HTERT RPE-1 (cell line): Measurements from ENCODE around the gene SNRNP27.
"Not testable (repeated sequence)": the region's sequence is repeated elsewhere in the genome, so short reads cannot be mapped to it uniquely, and the experiment has no call there.

Source experiments
- in situ Hi-C: fragments of 300-500 bp; cut with MboI; formaldehyde crosslinking; loops from 4 replicates; pipeline ENCODE4 v1.14.3; 2020; ENCODE audit warnings: low sequenced_read_pairs

The SNRNP27 gene

DNA sequence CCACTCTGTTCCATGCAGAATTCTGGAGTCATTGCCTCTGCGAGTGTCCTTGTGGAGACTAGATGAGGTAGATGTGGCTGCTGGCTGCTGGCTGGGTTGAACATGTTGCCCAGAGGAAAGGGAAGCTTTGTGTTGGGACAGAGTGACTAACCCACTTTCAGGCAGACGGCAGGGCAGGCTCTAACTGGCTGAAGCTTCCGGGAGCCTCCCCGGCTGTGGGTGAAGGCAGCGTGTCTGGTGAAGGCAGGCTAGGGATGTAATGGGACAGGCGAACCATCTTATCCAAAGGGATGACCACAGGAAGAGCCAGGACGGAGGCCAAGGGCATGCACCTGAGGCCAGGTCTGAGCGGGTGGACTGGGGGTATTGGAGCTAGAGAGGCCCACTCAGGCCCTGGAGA, 51.7 kb downstream of the SNRNP27 start:
- in situ Hi-C loops = no loop called here

DNA sequence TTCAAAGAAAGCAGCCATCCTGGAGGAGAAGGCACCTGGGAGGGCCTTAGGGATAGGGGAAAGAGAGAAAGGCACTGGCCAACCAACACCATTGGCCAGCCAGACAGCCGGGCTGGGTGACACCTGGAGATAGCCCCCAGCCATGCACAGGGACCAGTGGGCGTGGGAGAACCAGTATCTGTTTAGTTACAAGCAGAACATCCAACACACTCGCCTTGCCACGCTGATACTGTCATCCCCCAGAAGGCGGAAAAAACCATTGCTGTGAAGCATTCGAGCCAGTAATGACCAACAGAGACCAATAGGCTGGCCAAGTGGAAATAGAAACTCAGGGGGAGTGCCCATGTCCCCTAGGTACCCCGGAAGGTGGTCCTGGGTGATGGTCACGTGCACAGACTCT, 52.2 kb downstream of the SNRNP27 start:
- in situ Hi-C loops = no loop called here

GRCh38 chr2:69946351-69947324, 52.9 kb downstream of the SNRNP27 start:
- in situ Hi-C loops = no loop called here

- in situ Hi-C loops = no loop called here
These were observed 53.7 kb downstream of the SNRNP27 start for GRCh38 chr2:69947325-69947931.

DNA sequence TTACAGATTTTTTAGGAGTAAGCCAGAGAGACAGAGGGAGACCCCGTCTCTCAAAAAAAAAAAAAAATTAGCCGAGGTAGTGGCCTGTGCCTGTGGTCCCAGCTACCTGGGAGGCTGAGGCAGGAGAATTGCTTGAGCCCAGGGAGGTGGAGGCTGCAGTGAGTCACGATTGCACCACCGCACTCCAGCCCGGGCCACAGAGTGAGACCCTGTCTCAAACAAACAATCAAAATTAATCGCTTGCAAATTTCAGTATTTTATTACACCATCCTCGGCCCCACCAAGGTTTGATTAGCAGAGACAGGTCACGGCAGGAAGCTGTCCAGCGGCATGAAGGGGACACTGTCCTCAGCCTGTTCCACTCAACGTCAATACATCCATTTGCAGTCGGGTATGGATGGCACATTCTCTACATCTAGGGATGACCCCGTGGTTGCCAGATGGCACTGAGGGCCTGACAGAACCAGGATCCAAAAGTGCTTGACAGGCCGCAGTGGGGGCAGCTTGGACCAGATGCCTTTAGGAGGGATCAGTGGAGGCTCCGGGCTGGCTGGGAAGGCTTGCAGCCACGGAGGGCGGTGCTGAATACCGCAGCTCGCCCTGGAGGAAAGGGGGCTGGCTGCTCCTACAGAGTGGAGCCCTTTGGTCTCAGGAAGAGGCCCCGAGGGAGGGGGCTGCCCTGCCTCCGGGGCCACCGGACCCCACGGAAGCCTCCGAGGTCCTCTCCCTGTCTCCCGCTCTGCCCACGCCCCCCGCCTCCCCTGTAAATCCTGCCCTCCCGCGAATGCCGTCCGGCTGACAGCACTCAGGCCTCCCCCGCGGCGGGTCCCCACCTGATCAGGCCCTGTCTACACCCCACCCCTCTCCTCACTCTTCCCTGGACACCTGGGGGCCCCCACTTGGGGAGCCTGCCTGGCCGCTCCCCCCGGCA, 54.5 kb downstream of the SNRNP27 start:
- in situ Hi-C loops = no loop called here

DNA sequence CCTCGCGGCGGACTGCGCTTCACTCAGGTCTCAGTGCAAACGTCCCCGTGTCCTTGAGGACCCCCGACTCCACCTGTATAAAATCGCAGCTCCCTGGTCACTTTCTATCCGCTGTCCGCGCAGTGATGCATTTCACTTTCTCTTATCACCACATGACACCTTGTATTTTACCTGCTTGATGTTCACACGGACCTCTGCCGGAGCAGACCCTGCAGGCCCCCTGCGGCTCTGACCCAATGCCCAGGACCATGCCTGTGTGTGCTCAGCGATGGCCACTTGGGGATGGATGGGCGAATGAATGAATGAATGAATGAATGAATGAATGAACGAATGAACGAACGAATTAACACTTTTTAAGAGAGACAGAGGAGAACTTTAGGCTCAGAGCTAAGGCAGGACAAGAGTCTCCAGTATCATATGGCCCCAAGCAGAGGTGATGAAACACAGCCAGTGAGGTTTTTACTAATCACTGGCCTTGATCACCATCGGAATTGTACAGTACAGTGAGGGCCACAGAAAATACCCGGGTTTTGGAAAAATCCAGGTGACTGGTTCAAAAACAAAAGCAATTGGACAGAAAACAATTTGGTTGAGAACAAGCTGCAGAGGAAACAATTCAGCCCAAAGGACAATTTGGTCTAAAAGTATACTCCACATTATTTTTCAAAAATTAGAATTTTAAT, 55.3 kb downstream of the SNRNP27 start:
- in situ Hi-C loops = no loop called here

- in situ Hi-C loops = no loop called here
These were observed 56.5 kb downstream of the SNRNP27 start for GRCh38 chr2:69950241-69950640.

DNA sequence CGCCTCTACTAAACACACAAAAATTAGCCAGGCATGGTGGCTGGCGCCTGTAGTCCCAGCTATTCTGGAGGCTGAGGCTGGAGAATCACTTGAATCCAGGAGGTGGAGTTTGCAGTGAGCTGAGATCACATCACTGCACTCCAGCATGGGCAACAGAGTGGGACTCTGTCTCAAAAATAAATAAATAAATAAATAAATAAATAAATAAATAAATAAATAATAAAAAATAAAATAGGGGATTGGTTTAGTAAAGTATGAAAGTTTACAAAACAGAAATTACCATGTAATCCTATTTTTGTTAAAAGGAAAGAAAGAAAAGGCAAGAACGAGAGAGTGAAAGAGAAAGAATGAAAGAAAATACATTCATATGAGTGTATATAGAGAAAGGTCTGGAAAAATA, 56.9 kb downstream of the SNRNP27 start:
- in situ Hi-C loops = not testable (repeated sequence)

DNA sequence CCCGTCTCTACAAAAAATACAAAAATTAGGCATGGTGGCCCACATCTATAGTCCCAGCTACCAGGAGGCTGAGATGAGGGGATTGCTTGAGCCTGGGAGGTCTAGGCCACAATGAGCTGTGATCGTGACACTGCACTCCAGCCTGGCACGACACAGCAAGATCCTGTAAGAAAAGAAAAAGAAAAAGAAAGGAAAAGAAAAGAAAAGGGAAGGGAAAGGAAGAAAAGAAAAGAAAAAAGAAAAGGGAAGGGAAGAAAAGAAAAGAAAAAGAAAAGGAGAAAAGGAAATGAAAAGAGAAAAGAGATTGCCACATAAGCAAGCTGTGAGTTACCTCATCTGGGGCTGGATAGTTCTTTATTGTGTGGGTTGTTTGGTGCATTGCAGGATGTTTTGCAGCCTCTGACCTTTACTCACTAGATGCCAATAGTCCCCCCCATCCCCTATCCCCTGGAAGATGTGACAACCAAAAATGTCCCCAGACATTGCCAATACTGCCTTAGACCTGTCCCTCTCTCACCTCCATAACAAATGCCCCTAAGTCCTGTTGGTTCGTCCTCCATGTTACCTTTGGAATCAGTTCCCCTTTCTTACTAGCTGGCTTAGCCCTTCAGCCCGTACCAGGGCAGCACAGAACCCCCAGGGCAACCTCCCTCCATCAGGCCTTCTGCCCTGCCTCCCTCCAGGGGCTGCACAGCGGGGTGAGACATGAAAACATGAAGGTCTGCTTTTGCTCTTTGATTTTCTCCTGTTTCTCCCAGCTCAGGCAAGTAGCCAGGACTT, 58.8 kb downstream of the SNRNP27 start:
- in situ Hi-C loops = no loop called here

- in situ Hi-C loops = no loop called here
These were observed 60.3 kb downstream of the SNRNP27 start for GRCh38 chr2:69954084-69954483.
